ENCODE measurements around the gene PPM1J. TPM values are rescaled to one million over a fixed set of nuclear protein-coding genes. Genes with fewer than 3 reads are reported as not detected.

The PPM1J gene
- total RNA-seq, 1 donor from 2014 or later = 1.4 TPM

DNA sequence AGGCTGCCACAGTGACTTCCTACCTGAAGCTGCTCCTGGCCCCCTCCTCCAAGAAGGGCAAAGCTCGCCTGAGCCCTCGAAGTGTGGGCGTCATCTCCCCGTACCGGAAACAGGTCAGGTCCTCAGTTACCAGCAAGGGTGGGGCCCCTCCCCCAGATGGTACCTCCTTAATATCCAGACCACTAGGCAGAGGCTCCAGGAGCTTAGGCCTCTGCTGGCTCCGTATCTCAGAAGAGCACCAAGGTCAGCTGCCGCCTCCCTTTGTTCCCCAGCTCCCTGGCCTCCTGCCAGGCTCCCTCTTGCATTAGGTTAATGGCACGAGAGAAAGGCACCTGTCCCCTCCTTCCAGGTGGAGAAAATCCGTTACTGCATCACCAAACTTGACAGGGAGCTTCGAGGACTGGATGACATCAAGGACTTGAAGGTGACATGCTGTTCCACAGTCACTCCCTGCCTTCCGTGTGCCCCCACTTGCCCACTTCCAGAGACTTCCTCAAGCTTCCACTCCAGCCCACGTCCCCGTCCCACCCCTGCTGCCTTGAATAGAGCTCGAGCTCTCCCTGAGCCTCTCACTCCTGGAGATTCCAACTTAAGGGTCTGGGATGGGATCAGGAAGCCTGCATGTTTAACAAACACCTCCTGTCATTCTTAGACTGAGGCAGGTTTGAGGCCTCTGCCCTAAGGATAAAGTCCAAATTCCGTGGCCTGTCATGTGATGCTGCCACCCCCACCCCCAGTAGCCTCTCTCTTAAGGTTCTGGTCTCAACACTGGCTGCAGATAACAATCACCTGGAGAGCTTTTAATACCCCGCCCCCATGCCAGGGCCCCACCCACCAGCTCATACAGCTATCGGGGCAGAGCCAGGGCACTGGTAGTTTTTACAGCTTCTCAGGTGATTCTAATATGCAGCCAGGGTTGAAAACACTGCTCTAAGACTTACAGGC lies 16.5 kb downstream of the PPM1J start:
- Mint-ChIP-seq H3K27me3 (ENCODE audit: low read depth) (peaks cover 4% of the 10 kb centered on the region), H3K4me1 (peaks cover 40% of the 10 kb centered on the region), H3K9me3 (no peaks in the 10 kb centered on the region), H3K27ac (ENCODE audit: unreplicated experiment) (no peak overlapping the region), H3K4me3 (no peak overlapping the region), H3K36me3 (ENCODE audit: low read depth) (peaks cover 7% of the 10 kb centered on the region)
- no peak for DNase-seq (ENCODE audit: low read depth, low spot score)
- TF ChIP-seq, protein P1, sequence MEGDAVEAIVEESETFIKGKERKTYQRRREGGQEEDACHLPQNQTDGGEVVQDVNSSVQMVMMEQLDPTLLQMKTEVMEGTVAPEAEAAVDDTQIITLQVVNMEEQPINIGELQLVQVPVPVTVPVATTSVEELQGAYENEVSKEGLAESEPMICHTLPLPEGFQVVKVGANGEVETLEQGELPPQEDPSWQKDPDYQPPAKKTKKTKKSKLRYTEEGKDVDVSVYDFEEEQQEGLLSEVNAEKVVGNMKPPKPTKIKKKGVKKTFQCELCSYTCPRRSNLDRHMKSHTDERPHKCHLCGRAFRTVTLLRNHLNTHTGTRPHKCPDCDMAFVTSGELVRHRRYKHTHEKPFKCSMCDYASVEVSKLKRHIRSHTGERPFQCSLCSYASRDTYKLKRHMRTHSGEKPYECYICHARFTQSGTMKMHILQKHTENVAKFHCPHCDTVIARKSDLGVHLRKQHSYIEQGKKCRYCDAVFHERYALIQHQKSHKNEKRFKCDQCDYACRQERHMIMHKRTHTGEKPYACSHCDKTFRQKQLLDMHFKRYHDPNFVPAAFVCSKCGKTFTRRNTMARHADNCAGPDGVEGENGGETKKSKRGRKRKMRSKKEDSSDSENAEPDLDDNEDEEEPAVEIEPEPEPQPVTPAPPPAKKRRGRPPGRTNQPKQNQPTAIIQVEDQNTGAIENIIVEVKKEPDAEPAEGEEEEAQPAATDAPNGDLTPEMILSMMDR (conservative IDR thresholded peaks at IDR 0.05) = no peak

DNA sequence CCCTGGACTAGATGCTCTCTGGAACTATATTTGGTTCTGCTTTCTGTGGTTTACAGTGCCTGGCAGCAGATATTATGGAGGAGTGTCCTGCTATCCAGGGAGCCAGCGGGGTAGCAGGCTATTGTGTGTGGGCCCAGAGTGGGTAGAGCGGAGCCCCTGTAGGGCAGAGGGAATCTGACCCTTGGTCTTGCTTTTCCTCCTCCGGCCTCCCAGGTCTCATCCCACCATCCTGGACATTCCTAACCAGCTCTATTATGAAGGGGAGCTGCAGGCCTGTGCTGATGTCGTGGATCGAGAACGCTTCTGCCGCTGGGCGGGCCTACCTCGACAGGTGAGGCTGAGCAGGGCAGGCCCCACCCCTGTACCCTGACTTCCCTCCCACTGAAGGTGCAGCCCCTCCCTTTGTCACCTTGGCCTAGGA lies 17.3 kb downstream of the PPM1J start:
- Mint-ChIP-seq H3K27me3 (ENCODE audit: low read depth) (peaks cover 4% of the 10 kb centered on the region), H3K4me1 (peaks cover 34% of the 10 kb centered on the region), H3K9me3 (no peaks in the 10 kb centered on the region), H3K4me3 (no peak overlapping the region), H3K36me3 (ENCODE audit: low read depth) (peaks cover 10% of the 10 kb centered on the region), H3K27ac (ENCODE audit: unreplicated experiment) (no peak overlapping the region)
- TF ChIP-seq, protein P1 (conservative IDR thresholded peaks at IDR 0.05) = no peak
- no peak for DNase-seq (ENCODE audit: low read depth, low spot score)

DNA sequence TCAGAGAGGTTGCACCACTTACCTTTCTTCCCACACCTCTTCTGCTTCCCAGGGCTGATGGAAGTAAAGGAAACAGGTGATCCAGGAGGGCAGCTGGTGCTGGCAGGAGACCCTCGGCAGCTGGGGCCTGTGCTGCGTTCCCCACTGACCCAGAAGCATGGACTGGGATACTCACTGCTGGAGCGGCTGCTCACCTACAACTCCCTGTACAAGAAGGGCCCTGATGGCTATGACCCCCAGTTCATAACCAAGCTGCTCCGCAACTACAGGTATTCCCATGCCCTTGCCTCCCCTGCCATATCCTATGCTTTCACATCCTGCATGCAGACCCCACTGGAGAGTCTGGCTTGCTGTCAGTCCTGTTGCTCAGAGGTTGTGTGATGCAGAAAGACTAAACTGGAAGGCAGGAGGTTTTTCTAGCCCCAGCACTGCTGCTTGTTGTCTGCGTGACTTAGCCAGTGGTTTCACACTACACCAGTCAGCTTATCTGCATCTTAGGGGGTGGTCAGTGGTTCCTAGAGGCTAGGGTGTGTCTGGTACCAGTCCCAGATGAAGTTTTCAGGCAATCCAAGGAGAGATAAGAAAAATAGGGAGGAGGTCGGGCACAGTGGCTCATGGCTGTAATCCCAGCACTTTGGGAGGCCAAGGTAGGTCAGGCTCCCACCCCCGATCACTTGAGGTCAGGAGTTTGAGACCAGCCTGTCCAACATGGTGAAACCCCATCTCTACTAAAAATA lies 18.4 kb downstream of the PPM1J start:
- H3K9me3 Mint-ChIP-seq = no peaks in the 10 kb centered on the region
- H3K4me3 Mint-ChIP-seq = no peak overlapping the region
- peaks cover 23% of the 10 kb centered on the region for H3K4me1 Mint-ChIP-seq
- DNase-seq (ENCODE audit: low read depth, low spot score) = no peak
- peaks cover 4% of the 10 kb centered on the region for H3K27me3 Mint-ChIP-seq (ENCODE audit: low read depth)
- TF ChIP-seq, protein P1 (conservative IDR thresholded peaks at IDR 0.05) = no peak
- no peak overlapping the region for H3K27ac Mint-ChIP-seq (ENCODE audit: unreplicated experiment)
- peaks cover 11% of the 10 kb centered on the region for H3K36me3 Mint-ChIP-seq (ENCODE audit: low read depth)

DNA sequence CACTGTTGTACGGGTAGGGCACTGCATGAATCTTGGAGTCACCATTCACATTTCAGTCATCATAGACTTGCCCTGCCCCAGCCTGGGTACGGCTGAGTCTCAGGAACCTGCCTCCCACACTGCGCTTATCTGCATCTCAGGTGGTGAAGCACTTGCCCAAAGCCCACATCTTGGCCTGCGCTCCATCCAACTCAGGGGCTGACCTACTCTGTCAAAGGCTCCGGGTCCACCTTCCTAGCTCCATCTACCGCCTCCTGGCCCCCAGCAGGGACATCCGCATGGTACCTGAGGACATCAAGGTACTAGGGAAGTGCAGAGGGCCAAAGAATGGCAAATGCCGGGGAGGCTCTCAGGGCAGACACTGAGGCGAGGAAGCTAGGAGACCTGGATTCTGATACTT lies 19.9 kb downstream of the PPM1J start:
- Mint-ChIP-seq H3K36me3 (ENCODE audit: low read depth) (peaks cover 9% of the 10 kb centered on the region), H3K9me3 (no peaks in the 10 kb centered on the region)
- TF ChIP-seq, protein P1 (conservative IDR thresholded peaks at IDR 0.05) = no peak

DNA sequence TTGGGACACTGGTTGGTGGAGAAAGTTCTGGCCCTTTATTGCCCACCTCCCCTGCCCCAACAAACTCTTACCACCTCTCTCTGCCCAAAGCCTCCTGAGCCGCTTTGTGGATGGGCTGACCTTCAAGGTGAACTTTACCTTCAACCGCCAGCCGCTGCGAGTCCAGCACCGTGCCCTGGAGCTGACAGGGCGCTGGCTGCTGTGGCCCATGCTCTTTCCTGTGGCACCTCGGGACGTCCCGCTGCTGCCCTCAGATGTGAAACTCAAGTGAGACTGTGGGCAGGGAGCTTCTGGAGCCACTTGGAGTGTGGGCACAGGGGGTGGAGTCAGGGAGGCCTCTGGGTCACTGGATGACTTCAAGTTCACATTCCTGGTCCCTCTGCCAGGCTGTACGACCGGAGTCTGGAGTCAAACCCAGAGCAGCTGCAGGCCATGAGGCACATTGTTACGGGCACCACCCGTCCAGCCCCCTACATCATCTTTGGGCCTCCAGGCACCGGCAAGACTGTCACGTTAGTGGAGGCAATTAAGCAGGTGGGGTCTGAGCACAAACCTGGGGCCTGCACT lies 20.7 kb downstream of the PPM1J start:
- DNase-seq (ENCODE audit: low read depth, low spot score) = no peak
- peaks cover 6% of the 10 kb centered on the region for H3K36me3 Mint-ChIP-seq (ENCODE audit: low read depth)
- TF ChIP-seq, protein P1 (conservative IDR thresholded peaks at IDR 0.05) = no peak
- H3K4me3 Mint-ChIP-seq = no peak overlapping the region
- H3K9me3 Mint-ChIP-seq = no peaks in the 10 kb centered on the region
- H3K27me3 Mint-ChIP-seq (ENCODE audit: low read depth) = no peaks in the 10 kb centered on the region
- peaks cover 3% of the 10 kb centered on the region for H3K4me1 Mint-ChIP-seq
- no peak overlapping the region for H3K27ac Mint-ChIP-seq (ENCODE audit: unreplicated experiment)

More for the DNA sequence above, 19.9 kb downstream of the PPM1J start:
- no peak overlapping the region for H3K4me3 Mint-ChIP-seq
- H3K27ac Mint-ChIP-seq (ENCODE audit: unreplicated experiment) = no peak overlapping the region
- no peak for DNase-seq (ENCODE audit: low read depth, low spot score)
- no peaks in the 10 kb centered on the region for H3K27me3 Mint-ChIP-seq (ENCODE audit: low read depth)
- H3K4me1 Mint-ChIP-seq = peaks cover 11% of the 10 kb centered on the region
